DOHH2 (cell line): ENCODE results near the gene DCLK1.

Source experiments
- EZH2phosphoT487 ChIP-seq: fragments of 200-600 bp; sonication (generic); IDR thresholded peaks from 2 replicates; pipeline ENCODE4 v1.6.1; 2017; ENCODE audit warnings: borderline replicate concordance, mild to moderate bottlenecking, antibody characterized with exemption, low read length, moderate library complexity, mixed read lengths
- TF ChIP-seq, protein P1 (sequence below): fragments of 200-600 bp; sonication (generic); IDR thresholded peaks from one replicate; pipeline ENCODE4 v1.5.1; 2014; ENCODE audit warnings: antibody characterized with exemption, mild to moderate bottlenecking, low read depth, low read length; ENCODE audit not compliant: poor library complexity, severe bottlenecking

- TF ChIP-seq, protein P1, sequence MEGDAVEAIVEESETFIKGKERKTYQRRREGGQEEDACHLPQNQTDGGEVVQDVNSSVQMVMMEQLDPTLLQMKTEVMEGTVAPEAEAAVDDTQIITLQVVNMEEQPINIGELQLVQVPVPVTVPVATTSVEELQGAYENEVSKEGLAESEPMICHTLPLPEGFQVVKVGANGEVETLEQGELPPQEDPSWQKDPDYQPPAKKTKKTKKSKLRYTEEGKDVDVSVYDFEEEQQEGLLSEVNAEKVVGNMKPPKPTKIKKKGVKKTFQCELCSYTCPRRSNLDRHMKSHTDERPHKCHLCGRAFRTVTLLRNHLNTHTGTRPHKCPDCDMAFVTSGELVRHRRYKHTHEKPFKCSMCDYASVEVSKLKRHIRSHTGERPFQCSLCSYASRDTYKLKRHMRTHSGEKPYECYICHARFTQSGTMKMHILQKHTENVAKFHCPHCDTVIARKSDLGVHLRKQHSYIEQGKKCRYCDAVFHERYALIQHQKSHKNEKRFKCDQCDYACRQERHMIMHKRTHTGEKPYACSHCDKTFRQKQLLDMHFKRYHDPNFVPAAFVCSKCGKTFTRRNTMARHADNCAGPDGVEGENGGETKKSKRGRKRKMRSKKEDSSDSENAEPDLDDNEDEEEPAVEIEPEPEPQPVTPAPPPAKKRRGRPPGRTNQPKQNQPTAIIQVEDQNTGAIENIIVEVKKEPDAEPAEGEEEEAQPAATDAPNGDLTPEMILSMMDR, result no peak
- TF ChIP-seq EZH2phosphoT487, result no peak
These were observed 348.4 kb downstream of the DCLK1 start for GRCh38 chr13:35782793-35783192.
